RPMI7951 (cell line): Measurements from ENCODE around the gene BEGAIN. TPM values are rescaled to one million over a fixed set of nuclear protein-coding genes. Genes with fewer than 3 reads are reported as not detected.

Experiments used
- DNase-seq: peaks from one replicate; pipeline ENCODE4 v3.0.0-alpha.2; 2012; ENCODE audit warnings: low read depth
- total RNA-seq: library from RNA; depleted of rRNA; stranded (reverse); fragments of >200 nt; shearing (Covaris generic); gene quantifications from 2 replicates; pipeline ENCODE4 v1.2.3, GENCODE V29; 2014

BEGAIN gene
- total RNA-seq, 1 experiment from 2014 or later = not detected

DNA sequence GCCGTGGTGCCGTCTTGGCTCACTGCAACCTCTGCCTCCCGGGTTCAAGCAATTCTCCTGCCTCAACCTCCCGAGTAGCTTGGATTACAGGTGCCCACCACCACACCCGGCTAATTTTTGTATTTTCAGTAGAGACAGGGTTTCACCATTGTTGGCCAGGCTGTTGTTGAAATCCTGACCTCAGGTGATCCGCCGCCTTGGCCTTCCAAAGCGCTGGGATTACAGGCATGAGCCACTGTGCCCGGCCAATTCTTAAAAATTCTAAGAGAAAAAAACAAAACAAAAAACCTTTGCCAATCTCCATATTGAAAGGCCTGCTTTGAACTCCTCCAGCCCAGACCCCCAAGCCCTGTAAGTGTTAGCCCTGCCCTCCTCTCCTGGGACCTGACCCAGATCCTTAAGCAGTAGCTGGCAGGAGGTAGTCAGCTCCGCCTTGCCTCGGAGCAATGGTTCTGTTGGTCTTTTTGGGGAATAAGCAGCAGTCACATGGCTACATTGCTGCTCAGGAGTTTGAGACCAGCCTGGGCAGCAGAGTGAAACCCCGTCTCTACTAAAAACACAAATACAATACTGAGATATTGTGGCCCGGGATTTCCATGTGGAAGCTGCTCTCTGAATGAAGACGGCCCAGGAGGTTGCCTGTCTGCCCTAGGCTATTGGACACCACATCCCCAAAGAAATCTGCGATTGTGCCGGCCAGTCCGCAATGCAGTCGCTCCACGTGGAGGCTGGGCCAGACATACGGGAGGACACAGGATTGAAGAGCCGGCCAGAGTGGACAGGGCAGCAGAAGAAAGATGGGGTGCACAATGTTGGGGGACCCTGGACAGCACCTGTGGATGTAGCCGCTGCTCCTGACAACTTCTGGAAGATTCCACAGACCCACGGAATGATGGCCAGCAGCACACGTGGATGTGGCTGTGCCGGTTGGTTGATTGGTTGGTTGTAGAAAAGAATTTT lies 28.8 kb upstream of the BEGAIN start:
- DNase-seq = no peak

DNA sequence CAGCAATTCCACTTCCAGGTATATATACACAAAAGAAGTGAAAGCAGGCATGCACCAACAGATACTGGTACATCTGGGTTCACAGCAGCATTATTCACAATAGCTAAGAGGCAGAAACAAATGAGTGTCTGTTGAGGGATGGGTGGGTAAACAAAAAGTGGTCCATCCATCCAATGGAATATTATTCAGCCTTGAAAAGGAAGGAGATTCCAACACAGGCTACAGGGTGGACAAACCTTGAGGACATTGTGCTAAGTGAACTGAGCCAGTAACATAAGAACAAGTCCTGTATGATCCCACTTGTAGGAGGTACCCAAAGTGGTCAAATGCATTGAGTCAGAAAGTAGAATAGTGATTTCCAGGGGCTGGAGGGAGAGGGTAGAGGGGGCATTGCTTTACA lies 27.6 kb upstream of the BEGAIN start:
- no peak for DNase-seq

DNA sequence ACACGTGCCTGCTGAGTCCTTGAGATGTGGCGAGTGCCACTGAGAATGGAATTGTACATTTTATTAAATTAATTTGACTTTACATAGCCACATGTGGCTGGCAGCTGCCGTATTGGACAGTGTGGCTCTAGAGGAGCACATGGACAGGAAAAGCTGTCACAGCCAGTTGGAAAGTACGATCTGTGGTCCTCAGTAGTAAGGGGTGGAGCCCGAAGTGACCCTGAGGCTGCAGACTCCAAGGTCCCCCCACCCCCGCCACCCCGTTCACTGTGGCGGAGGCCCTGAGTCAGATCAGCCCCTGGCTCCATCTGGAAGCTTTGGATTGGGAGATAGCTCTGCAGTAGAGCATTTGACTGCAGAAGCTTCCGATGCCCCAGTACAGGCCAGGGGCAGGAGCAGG lies 25.8 kb upstream of the BEGAIN start:
- peak; percentile 2 for DNase-seq

DNA sequence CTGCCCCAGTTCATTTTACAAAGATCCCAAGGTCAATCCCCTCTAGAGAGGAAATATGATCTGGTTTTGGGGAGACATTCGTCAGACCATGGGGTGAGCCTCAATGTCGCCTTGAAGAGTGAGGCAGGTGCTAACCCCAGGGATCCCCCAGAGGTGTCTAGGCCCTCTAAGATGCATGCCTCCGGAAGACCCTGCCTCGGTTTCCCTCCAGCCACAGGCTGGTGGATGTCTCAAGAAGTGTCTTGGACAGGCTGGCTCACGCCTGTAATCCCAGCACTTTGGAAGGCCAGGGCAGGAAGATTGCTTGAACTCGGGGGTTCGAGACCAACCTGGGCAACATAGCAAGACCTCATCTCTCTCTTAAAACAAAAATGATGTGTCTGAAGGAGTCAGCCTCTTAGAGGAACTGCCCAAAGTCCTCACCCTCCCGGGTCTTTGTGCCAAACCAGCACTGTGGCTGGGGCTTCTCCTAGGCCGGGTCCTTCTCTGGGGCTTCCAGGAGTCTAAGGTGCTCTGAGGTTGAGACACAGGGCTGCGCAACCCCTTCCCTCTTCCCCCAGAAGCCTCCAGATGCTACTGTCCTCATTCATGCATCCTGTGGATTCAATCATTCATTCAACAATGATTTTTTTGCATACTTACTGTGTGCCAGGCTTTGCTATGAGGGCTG lies 24.7 kb upstream of the BEGAIN start:
- DNase-seq = no peak

DNA sequence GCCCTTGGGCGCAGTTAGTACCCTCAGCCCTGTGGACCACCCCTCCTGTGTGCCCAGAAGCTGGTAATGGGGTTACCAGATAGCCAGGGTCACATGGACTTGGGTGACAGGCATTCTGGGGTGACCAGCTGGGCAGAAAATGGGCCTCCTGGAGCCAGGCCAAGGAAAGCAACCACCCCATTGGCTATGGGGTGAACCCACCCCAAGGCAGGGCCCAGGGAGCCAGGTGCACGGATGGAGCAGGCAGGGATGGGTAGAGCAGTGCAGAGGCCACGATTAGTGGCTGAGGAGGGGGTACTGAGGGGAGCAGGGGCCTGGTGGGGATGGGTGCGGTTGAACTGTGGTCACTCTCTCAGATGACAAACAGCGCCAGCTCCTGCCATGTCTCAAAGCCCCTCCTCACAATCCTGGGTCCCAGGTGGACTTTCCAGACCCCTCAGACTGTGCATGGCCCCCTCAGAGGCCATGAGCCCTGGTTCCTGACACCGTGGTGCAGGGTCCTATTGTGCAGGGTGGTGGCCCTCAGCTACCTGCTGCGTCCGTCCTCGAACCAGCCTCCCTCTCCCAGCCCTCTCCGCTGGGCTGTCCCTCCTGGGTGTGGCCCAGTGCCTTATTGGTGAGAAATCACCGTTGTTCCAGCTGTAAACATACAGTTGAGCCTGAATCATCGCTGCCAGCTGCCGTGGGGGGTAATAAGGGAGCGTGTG lies 23.4 kb upstream of the BEGAIN start:
- DNase-seq = peak; percentile 3

DNA sequence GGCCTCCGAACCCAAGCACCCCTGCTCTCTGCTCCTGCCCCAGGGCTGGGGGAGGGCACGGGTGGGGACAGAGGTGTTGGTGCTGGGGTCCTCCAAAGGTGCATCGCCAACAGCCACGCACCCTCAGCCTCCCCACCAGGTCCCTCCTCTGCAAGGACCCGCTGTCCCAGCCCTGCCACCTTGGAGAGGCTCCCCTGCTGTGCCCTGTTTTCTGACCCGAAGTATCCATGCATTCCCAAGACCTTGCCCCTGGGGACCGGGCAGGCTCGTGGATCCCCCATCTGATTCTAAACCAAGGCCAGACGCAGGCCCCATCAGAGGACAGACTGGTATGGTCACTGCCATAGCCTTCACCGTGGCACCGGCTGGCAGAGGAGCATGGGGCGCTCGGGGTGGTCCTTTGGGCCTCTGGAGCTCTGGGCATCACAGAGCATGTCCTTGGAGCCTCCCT lies 22.7 kb upstream of the BEGAIN start:
- no peak for DNase-seq

DNA sequence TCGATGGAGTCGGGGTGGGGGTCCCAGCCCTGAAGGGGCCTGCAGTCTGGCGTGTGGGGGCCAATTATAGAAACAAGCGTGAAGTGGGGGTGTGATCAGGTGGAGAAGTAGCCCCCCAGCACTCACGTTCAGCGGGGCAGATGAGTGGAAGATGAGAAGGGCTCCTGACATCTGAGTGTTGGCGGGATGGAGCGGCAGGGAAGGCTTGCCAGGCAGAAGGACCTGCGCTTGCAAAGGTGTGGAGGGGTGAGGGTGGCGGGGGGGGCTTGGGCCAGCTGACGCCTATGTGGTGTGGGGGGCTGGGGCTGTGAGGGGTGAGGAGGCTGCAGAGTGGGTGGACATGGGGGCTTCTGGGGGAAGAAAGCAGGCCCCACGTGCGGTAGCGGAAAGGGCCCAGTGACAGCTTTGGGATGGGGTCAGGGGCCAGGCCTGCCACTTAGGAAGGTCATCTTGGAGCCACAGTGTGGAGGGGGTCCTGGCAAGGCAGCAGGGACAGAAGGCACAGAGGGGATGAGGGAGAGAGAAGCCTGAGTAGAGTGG lies 22.2 kb upstream of the BEGAIN start:
- no peak for DNase-seq

DNA sequence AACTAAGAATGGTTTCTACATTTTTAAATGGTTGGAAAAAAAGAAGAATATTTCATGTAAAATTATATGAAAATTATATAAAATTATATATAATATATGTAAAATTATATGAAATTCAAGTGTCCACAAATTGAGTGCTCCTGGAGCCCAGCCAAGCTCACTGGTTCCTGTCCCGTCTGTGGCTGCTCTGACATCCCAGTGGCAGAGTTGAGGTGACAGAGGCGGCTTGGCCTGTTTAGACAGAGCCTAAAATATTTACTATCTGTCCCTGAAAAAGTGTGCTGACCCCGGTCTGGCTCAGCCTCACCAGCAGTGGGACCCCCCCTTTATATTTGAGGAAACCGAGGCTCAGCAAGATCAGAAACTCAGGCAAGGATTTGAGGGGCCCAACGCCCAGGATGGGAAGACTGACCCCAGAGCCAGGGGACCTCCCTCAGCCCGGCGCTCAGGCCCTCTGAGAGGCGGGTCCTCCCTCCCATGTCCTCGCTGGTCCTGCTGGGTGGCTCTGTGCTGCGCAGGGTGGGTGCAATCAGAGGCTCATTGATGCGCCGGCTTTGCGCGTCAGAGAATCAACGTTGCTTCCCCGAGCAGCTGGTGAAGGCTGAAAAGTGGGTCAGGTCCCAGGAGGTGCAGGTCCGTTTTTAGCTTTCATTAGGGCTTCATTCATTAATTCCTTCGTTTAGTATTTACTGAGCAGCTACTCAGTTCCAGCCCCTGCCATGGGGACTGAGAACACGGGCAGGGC lies 21.5 kb upstream of the BEGAIN start:
- no peak for DNase-seq

DNA sequence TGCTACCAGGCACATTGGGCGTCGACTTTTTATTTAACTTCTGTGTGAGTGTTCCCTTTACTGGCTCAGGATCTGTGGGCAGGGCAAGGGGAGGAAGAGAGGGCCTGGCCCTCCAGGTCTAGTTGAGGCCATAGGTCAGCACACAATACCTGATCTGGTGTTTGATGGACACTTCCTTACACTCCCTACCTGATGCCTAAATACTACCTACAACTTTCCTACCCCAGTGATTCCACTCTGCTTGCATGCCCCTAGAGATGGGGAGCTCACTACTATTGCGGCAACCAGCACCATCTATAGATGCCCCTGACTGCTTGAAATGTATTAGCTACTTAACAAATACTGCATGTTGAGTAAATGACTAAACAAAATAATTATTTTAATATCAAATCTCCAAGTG lies 20.8 kb upstream of the BEGAIN start:
- no peak for DNase-seq

DNA sequence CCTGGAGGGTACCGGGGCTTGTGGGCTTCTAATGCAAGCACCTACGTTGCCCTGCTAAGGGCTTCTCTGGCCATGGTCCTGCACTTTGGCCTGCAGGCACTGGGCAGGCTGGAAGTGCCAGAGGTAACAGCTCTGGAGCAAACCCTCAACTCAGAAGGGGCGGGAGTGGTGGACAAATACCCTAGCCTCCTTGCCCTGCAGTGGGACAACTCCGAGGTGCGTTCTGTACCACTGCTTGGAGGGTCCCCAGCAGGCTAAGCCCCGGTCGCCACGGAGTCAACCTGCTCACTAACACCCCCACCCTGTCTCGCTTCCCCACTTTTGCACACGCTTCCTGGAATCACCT lies 20.4 kb upstream of the BEGAIN start:
- DNase-seq = no peak

DNA sequence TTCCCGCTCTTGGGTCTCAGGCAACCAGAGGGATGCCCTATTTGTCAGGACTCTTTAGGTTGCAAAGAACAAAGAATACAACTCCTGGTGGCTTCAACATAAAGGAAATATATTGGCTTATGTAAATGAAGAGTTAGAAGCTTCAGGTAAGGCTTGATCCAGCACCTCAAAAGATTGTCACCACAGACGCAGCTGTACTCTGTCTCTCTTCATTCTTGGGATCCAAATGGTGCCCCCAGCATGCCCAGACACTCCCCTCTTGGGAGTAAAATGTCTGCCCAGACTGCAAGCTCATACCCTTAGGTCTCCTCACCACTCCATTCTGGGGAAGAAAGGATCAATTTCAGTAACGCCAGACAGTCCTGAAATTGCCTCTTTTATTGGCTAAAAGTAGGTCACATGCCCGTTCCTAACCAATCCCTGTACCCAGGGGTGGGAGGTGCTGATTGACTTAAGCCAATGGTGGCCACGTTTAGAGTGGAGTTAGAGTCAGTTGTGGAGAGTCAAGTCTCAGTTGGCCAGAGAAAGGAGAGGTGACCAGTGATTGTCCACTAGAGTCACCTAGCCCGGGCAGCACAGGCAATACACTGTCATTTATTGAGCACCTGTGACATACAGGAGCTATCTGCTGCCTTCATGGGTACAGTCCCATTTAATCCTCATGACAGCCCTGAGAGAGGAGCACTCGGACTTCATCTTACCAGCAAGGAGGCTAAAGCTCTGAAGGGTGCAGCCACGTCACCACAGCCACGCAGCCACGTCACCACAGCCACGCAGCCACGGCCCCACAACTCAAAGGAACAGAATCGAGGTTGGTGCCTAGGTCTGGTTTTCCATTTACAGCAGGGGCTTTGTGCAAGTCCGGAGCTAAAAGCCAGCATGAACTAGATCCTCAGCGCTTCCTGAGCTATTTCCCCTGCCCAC lies 19.7 kb upstream of the BEGAIN start:
- DNase-seq = no peak

DNA sequence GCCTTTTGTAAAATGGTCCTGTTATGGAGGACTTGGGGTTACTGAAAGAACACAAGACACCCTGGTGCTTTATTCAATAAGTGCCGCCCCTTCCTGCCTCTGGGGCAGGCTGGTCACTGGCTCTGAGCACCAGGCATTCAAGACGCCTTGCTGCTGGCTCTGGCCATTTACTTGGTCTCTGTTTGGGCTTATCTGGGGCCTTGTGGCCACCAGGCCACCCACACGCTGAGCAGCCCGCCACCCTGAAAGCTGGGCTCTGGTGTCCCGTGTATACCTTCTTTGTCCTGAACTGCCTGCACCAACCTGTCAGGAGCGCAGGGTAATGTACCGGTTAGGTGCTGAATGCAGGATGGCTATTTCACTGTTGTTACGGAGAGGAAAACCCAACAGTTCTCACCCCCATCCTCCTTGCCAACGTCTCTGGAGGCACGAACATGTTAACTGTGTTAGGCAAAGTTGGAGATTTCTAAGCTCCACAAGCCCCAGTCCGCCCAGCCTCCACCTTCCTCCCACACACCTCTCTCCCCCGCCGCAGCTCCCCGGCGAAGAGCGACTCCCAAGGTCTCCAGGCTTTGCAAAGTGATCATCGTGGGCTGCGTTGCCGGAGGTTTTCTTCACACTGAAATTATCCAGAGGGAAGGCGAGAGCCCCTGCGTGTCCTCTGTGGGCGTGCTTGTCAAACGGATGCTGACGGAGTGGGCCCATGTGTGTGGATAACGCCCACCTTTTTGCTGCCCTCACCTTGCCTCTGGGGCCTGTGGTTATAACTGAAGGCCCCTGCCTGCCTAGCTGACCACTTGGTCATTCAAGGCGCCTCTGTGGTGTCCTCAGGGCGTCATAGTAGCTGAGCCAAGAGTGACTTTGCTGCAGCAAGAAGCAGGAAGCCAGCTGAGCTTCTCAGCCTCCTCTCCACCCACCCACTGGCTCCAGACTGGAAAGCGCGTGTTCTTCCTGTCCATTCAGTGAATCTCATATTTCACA lies 18.8 kb upstream of the BEGAIN start:
- no peak for DNase-seq

DNA sequence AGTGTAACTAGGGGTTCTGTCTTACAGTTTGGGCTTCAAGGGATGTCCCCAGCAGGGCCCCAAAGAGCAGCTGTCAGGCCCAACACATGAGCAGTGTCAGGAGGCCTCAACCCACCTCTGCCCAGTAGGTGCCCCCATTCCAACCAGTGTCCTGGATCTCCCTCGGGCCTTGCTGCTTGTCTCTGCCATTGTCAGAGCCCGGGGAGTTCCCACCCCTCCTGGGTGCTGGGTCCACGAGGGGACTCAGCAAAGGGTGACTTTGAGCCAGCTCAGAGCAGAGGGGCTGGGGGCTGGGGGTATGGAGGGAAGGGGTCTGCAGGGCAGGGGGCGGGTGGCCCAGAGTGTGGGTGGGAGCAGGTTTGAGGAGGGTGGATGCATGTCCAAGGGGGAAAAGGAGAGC lies 18.0 kb upstream of the BEGAIN start:
- no peak for DNase-seq

DNA sequence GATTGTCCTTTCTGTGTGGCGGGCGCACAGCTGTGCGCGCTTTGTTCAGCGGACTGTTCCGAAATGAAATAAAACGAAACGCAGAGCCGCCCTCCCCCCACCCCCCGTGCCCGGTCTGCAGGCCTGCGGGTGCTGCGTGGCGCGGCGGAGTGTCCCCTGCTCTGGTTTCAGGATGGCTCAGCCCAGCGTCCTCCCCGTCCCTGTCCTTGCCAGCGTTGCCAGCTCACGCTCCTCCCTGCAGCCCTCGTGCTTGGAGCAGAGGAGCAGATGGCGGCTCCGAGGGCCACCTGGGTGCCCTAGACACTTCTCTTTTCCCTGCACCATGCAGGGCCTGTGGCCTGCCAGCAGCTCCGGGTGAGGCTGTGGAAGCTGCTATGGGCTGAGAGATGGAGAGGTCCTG lies 17.5 kb upstream of the BEGAIN start:
- DNase-seq = no peak

DNA sequence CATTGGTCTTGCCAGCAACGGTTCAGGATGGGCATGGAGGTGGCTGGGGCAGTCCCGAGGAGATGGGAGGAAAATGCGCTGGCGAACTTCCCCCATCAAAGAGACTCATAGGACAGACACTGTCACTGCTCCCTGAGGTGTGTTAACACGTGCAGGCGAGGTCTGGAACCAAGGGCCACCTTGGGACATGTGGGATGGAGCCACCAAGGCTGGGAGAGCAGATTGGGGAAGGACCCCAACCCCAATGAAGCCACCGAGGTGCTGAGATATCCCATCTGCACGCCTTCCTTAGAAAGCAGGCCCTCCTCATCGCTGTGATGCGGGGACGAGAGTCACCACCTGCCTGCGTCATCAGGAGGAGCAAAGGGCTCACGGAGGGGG lies 16.9 kb upstream of the BEGAIN start:
- no peak for DNase-seq

DNA sequence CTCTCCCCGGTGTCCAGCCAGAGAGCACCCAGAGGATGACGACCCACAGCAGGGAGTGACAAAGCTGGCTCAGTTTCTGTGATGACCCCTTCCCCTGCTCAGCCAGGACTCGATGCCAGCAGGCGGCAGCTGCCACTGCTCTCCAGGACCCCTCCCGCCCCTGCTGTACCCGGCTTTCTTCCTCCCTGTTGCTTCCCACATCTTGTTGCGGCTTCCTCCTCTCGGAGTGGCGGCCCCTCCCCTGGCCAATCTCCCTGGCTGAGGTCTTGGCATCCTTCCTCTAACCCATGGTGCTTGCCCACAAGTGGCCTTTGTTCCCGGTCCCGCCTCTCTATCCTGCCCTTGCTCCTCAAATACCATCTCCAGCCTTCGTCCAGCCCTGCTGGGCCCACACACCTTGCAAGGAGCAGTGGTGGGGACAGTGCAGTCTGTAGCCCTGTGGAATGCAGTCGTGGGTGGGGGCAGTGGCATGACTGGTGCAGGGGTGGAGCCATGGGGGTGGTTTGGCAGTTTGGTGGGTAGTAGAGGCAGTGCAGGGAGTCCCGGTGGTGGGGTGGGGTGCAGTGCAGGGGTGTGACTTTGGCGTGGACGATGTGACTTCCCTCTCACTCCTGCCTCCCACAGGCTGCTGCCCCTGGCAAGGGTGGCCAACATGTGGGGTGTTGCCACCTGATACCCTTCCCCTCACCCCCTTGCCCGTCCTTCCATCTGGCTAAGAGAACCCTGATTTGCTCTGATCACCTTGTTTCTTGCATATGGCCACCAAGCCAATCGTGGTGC lies 16.3 kb upstream of the BEGAIN start:
- no peak for DNase-seq

DNA sequence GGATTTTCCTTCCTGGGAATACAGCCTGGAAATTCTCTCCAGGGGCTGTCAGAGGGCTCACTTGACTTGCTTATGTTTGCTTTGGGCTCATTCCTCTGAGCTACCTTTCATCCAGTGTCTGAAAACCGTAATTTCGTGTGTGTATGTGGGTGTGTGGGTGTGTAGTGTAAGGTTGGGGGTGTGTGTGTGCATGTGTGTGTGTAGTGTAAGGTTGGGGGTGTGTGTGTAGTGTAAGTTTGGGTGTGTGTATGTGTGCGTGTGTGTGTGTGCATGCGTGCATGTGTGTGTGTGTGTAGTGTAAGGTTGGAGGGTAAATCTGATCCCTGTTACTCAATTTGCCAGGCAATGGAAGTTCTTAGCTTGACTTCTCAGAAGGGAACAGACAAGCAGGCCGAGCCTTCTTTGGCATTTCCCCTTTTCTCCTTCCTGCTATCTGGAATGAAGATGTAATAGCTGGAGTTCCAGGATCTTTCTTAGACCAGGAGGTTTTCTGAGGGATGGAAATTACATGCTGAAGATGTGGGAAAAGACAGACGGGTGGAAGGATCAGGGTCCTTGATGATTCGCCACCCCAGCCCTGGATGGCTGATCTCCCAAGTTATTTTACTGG lies 15.5 kb upstream of the BEGAIN start:
- no peak for DNase-seq

DNA sequence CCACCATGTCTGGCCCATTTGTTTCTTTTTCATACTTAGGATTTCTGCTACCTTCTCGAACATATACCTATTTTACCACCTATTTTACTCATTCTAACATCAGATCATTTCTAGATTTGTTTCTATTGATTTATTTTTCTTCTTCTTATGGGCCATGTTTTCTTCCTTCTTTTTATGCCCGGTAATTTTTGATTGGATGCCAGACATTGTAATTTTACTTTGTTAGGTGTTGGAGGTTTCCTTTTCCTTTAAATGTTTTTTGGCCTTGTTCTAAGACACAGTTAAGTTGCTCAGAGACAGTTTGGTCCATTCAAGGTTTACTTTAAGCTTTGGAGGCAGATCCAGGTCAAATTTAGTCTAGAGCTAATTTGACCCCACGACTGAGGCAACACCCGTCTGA lies 14.7 kb upstream of the BEGAIN start:
- no peak for DNase-seq
